GM20000 (cell line): ENCODE data around the gene CDK4.

Experiments
- DNase-seq: peaks from one replicate; pipeline ENCODE4 v3.0.0; 2012; ENCODE audit warnings: low spot score
- TF ChIP-seq, protein P1 (sequence below): IDR thresholded peaks from 2 replicates; pipeline ENCODE4 v1.5.1; 2012; ENCODE audit warnings: mild to moderate bottlenecking, control low read depth; ENCODE audit errors: extremely low read depth, missing control alignments

Gene CDK4

GRCh38 chr12:57746025-57746424 is 6.1 kb downstream of the CDK4 start:
- DNase-seq = no peak
- TF ChIP-seq, protein P1, sequence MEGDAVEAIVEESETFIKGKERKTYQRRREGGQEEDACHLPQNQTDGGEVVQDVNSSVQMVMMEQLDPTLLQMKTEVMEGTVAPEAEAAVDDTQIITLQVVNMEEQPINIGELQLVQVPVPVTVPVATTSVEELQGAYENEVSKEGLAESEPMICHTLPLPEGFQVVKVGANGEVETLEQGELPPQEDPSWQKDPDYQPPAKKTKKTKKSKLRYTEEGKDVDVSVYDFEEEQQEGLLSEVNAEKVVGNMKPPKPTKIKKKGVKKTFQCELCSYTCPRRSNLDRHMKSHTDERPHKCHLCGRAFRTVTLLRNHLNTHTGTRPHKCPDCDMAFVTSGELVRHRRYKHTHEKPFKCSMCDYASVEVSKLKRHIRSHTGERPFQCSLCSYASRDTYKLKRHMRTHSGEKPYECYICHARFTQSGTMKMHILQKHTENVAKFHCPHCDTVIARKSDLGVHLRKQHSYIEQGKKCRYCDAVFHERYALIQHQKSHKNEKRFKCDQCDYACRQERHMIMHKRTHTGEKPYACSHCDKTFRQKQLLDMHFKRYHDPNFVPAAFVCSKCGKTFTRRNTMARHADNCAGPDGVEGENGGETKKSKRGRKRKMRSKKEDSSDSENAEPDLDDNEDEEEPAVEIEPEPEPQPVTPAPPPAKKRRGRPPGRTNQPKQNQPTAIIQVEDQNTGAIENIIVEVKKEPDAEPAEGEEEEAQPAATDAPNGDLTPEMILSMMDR = no peak

DNA sequence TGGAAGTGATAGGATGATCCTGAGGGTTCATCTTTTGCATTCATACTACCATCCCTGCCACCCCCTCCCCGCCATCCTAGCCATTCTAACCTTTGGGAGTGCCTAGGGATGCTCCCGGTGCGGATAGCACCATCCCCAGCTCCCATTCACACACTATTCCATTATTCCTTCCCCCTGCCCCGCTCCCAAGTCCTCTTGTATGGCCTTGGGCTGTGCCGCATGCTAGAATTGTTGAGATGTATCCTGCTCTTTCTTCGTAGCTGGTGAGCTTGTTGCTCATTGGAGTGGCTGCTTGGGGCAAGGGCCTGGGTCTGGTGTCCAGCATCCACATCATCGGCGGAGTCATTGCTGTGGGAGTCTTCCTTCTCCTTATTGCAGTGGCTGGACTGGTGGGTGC is 6.6 kb downstream of the CDK4 start:
- no peak for DNase-seq
- TF ChIP-seq, protein P1 = no peak

DNA sequence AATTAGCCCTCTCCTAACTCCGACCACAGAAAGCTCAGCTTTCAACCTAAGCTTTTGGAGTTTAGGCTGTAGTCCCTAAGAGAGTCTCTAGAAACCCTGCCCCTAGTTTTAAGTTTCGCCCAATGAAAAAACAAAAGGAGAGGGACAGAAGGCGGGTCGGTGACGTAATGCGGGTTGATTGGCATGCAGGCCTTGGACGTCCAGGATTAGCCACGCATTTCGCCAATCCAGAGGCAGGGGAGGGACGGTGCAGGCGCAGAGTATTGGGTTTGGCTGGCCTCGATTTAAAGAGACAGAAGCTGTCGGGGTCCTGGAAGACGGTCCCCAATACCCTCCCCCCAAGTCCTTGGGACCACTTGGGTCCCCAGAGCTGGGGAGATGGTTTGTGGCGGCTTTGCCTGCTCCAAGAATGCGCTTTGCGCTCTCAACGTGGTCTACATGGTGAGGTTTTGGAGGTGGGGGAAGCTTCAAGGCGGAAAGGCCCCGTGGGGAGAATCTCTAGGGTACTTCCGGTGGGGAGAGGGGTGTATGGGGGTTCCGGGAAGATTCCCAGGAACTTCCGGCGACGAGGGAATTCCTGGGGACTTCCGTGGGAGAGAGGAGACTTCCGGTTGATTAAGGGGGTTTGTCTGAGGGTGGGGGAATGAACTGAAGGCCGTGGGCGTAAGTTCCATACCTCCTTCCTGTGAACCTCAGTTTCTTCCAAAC is 7.2 kb downstream of the CDK4 start, which contains the start of gene TSPAN31:
TSS of gene TSPAN31 (plus strand) at position 263 of the 708 bp plus-strand sequence. CDS start at position 379, 116 bp downstream.
- DNase-seq = peak; percentile 93
- TF ChIP-seq, protein P1 = no peak

- peak; percentile 80 for DNase-seq
Measured at GRCh38 chr12:57744194-57744776, 7.8 kb downstream of the CDK4 start.

GRCh38 chr12:57743769-57744168 is 8.3 kb downstream of the CDK4 start:
- TF ChIP-seq, protein P1 = no peak
- DNase-seq = no peak

More at GRCh38 chr12:57744194-57744776, 7.8 kb downstream of the CDK4 start:
- TF ChIP-seq, protein P1 = no peak

GRCh38 chr12:57741844-57742738 is 10.0 kb downstream of the CDK4 start:
- TF ChIP-seq, protein P1 = peak; percentile 30
- peak; percentile 84 for DNase-seq
